ENCODE measurements around the gene VAV1.

Gene VAV1

DNA sequence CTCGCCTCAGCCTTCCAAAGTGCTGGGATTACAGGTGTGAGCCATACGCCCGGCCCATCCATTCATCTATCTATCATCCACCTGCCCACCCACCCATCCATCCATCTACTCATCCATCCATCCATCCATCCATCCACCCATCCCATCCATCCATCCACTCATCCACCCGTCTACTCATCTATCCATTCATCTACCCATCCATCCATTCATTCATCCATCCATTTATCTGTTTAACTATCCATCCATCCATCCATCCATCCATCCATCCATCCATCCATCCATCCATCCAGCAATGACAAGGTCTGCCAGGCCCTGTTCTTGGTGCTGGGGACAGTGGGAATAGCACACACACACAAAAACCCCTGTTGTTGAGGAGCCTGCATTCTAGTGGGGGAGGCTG lies 4.5 kb downstream of the VAV1 start:
- peaks cover 5% of the 10 kb centered on the region; the same call in 1 of the 2 replicates for H4K20me1 ChIP-seq (ENCODE audit: insufficient read depth, low read length)
- no peaks in the 10 kb centered on the region for H3K9me2 ChIP-seq (replicated peaks; ENCODE audit: insufficient read depth, low read length)
- peak overlapping the region; percentile 39; the same call in 1 of the 2 replicates for H3K4me2 ChIP-seq (ENCODE audit: low read depth, low read length)
- H2AFZ ChIP-seq (ENCODE audit: low read length) = no peak overlapping the region
- no peak overlapping the region for H3K9ac ChIP-seq (ENCODE audit: low read length)
- peaks cover 16% of the 10 kb centered on the region for H3K36me3 ChIP-seq (replicated peaks; ENCODE audit: insufficient read depth, low read length)
- DNase-seq = no peak
- peaks cover 96% of the 10 kb centered on the region for H3K79me2 ChIP-seq (ENCODE audit: low read length)
- H3K27me3 ChIP-seq (replicated peaks; ENCODE audit: insufficient read depth, low read length) = no peaks in the 10 kb centered on the region
- H3F3A ChIP-seq (ENCODE audit: insufficient read depth, low read length) = peaks cover 32% of the 10 kb centered on the region
- peaks cover 41% of the 10 kb centered on the region for H3K4me1 ChIP-seq (ENCODE audit: low read length)
- TF ChIP-seq EZH2phosphoT487 (IDR thresholded peaks at IDR 0.05; ENCODE audit: low read length) (no peak), EZH2 (optimal IDR thresholded peaks at IDR 0.05; ENCODE audit: low read depth, low read length) (no peak)
- TF ChIP-seq, protein P1, sequence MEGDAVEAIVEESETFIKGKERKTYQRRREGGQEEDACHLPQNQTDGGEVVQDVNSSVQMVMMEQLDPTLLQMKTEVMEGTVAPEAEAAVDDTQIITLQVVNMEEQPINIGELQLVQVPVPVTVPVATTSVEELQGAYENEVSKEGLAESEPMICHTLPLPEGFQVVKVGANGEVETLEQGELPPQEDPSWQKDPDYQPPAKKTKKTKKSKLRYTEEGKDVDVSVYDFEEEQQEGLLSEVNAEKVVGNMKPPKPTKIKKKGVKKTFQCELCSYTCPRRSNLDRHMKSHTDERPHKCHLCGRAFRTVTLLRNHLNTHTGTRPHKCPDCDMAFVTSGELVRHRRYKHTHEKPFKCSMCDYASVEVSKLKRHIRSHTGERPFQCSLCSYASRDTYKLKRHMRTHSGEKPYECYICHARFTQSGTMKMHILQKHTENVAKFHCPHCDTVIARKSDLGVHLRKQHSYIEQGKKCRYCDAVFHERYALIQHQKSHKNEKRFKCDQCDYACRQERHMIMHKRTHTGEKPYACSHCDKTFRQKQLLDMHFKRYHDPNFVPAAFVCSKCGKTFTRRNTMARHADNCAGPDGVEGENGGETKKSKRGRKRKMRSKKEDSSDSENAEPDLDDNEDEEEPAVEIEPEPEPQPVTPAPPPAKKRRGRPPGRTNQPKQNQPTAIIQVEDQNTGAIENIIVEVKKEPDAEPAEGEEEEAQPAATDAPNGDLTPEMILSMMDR (IDR thresholded peaks at IDR 0.05; ENCODE audit: low read length) = no peak
- H3K4me3 ChIP-seq (ENCODE audit: low read length) = no peak overlapping the region
- H3K27ac ChIP-seq (ENCODE audit: low read length) = peak overlapping the region; percentile 53; the same call in 1 of the 2 replicates
- H3K9me3 ChIP-seq (replicated peaks; ENCODE audit: insufficient read depth, low read length) = no peaks in the 10 kb centered on the region

DNA sequence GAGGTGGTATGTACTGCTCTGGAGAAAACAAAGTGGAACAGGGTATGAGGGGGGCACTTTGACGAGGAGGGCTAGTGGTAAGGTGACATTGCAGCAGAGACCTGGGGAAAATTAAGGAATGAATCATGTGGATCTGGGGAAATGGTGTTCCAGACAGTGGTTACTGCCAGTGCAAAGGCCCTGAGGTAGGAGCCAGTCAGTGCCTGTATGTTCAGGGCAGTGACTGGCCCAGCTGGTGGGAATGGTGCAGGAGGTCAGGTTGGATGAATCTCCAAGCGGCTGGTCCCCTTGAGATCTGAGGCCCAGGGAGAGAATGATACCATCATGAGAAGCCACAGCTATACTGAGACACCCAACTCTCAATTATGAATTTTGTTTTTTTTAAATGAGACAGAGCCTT lies 4.9 kb downstream of the VAV1 start:
- no peak overlapping the region for H3K9ac ChIP-seq (ENCODE audit: low read length)
- H3F3A ChIP-seq (ENCODE audit: insufficient read depth, low read length) = peaks cover 30% of the 10 kb centered on the region
- H2AFZ ChIP-seq (ENCODE audit: low read length) = no peak overlapping the region
- peaks cover 16% of the 10 kb centered on the region for H3K36me3 ChIP-seq (replicated peaks; ENCODE audit: insufficient read depth, low read length)
- H3K9me2 ChIP-seq (replicated peaks; ENCODE audit: insufficient read depth, low read length) = no peaks in the 10 kb centered on the region
- no peaks in the 10 kb centered on the region for H3K9me3 ChIP-seq (replicated peaks; ENCODE audit: insufficient read depth, low read length)
- DNase-seq = no peak
- H3K4me1 ChIP-seq (ENCODE audit: low read length) = peaks cover 41% of the 10 kb centered on the region
- peak overlapping the region; percentile 53; the same call in 1 of the 2 replicates for H3K27ac ChIP-seq (ENCODE audit: low read length)
- peaks cover 5% of the 10 kb centered on the region; the same call in 1 of the 2 replicates for H4K20me1 ChIP-seq (ENCODE audit: insufficient read depth, low read length)
- TF ChIP-seq EZH2phosphoT487 (IDR thresholded peaks at IDR 0.05; ENCODE audit: low read length) (no peak), EZH2 (optimal IDR thresholded peaks at IDR 0.05; ENCODE audit: low read depth, low read length) (no peak)
- TF ChIP-seq, protein P1 (IDR thresholded peaks at IDR 0.05; ENCODE audit: low read length) = no peak
- H3K27me3 ChIP-seq (replicated peaks; ENCODE audit: insufficient read depth, low read length) = no peaks in the 10 kb centered on the region
- H3K4me3 ChIP-seq (ENCODE audit: low read length) = no peak overlapping the region
- peaks cover 96% of the 10 kb centered on the region for H3K79me2 ChIP-seq (ENCODE audit: low read length)
- H3K4me2 ChIP-seq (ENCODE audit: low read depth, low read length) = peak overlapping the region; percentile 39; the same call in 1 of the 2 replicates

DNA sequence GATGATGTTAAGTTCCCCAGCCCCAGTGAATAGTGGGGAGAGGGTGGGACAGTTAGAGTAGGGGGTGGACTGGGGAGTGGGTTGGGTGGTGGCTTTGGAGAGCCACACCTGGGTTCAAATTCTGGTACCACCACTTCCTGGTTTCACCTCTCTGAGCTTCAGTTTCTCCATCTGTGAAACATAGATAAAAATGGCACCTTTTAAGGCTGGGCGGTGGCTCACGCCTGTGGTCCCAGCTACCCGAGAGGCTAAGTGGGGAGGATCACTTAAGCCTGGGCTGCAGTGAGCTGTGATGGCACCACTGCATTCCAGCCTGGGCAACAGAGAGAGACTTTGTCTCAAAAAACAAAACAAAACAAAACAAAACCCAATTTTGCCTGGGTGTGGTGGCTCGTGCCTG lies 5.9 kb downstream of the VAV1 start:
- Histone ChIP-seq H3F3A (ENCODE audit: insufficient read depth, low read length) (peaks cover 21% of the 10 kb centered on the region), H3K4me3 (ENCODE audit: low read length) (no peak overlapping the region), H3K36me3 (replicated peaks; ENCODE audit: insufficient read depth, low read length) (peaks cover 16% of the 10 kb centered on the region), H3K9ac (ENCODE audit: low read length) (no peak overlapping the region), H3K9me3 (replicated peaks; ENCODE audit: insufficient read depth, low read length) (no peaks in the 10 kb centered on the region), H3K27ac (ENCODE audit: low read length) (peak overlapping the region; percentile 53; the same call in 1 of the 2 replicates), H3K4me2 (ENCODE audit: low read depth, low read length) (peak overlapping the region; percentile 39; the same call in 1 of the 2 replicates), H3K27me3 (replicated peaks; ENCODE audit: insufficient read depth, low read length) (no peaks in the 10 kb centered on the region), H3K9me2 (replicated peaks; ENCODE audit: insufficient read depth, low read length) (no peaks in the 10 kb centered on the region), H3K79me2 (ENCODE audit: low read length) (peaks cover 96% of the 10 kb centered on the region), H2AFZ (ENCODE audit: low read length) (no peak overlapping the region), H3K4me1 (ENCODE audit: low read length) (peaks cover 42% of the 10 kb centered on the region), H4K20me1 (ENCODE audit: insufficient read depth, low read length) (peaks cover 5% of the 10 kb centered on the region; the same call in 1 of the 2 replicates)
- DNase-seq = peak; percentile 76
- no peak for TF ChIP-seq EZH2 (optimal IDR thresholded peaks at IDR 0.05; ENCODE audit: low read depth, low read length)
- TF ChIP-seq, protein P1 (IDR thresholded peaks at IDR 0.05; ENCODE audit: low read length) = no peak
- TF ChIP-seq EZH2phosphoT487 (IDR thresholded peaks at IDR 0.05; ENCODE audit: low read length) = no peak

All from MM.1S (cell line).